Tibial nerve (tissue), 3 donors: Measurements from ENCODE around the gene TNFAIP2.

Experiments
- POLR2A ChIP-seq, 2 donors: fragments of 450-650 bp; IDR thresholded peaks; one replicate each; pipeline ENCODE4 v1.6.1; 2017; ENCODE audit warnings: antibody characterized with exemption in 2 of 2, mild to moderate bottlenecking in 2 of 2, moderate library complexity in 2 of 2
- TF ChIP-seq, protein P1 (sequence below), 5 experiments: fragments of 200-600 bp in 3 of 5; fragments of 450-650 bp in 2 of 5; sonication (generic) in 3 of 5; IDR thresholded peaks; one replicate each; pipeline ENCODE4 v1.5.1; 2016 to 2019; ENCODE audit warnings: antibody characterized with exemption in 5 of 5, mild to moderate bottlenecking in 3 of 5, moderate library complexity in 2 of 5

DNA sequence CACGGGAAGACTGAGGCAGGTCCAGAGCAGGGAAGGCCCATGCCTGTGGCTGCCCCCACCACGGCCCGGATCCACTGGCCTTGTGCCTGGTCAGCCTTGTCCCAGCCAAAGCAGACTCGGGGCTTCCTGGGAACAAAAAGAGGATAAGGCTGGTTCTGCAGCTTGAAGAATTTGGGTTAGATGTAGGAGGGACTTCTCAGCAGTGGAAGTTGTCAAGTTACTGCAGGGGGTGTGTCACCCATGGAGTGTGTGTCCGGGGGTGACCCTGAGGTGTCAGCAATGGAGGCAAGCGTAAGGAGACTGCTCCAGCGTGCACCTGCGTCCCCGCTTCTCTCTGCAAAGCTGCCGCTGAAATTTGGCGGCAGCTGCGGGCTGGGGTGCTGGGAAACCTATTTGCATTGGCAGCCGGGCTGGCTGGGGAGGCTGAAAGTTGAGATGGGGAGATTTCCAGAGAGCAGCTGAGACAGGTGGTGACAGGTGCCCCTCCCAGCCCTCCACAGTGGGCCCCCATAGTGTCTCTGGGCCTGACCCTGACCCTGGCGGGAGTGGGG is 12.5 kb upstream of the TNFAIP2 start:
- no peak for TF ChIP-seq POLR2A (IDR thresholded peaks at IDR 0.05)
- TF ChIP-seq, protein P1, sequence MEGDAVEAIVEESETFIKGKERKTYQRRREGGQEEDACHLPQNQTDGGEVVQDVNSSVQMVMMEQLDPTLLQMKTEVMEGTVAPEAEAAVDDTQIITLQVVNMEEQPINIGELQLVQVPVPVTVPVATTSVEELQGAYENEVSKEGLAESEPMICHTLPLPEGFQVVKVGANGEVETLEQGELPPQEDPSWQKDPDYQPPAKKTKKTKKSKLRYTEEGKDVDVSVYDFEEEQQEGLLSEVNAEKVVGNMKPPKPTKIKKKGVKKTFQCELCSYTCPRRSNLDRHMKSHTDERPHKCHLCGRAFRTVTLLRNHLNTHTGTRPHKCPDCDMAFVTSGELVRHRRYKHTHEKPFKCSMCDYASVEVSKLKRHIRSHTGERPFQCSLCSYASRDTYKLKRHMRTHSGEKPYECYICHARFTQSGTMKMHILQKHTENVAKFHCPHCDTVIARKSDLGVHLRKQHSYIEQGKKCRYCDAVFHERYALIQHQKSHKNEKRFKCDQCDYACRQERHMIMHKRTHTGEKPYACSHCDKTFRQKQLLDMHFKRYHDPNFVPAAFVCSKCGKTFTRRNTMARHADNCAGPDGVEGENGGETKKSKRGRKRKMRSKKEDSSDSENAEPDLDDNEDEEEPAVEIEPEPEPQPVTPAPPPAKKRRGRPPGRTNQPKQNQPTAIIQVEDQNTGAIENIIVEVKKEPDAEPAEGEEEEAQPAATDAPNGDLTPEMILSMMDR (IDR thresholded peaks at IDR 0.05), result no peak
